Endothelial cell (in vitro differentiated cells): ENCODE data around the gene ATXN7L1. TPM values are rescaled to one million over a fixed set of nuclear protein-coding genes. Genes with fewer than 3 reads are reported as not detected.

Experiments
- DNase-seq: peaks from one replicate; pipeline ENCODE4 v3.0.0; 2021; ENCODE audit warnings: low spot score
- H3K27ac Mint-ChIP-seq: one replicate; pipeline ENCODE4 v1.8.0; 2021; ENCODE audit warnings: mixed read lengths, inconsistent platforms; ENCODE audit not compliant: unreplicated experiment
- H3K27me3 Mint-ChIP-seq: one replicate; pipeline ENCODE4 v1.8.0; 2021; ENCODE audit warnings: mild to moderate bottlenecking, moderate library complexity, mixed read lengths, inconsistent platforms; ENCODE audit not compliant: unreplicated experiment
- H3K36me3 Mint-ChIP-seq: one replicate; pipeline ENCODE4 v1.8.0; 2021; ENCODE audit warnings: mild to moderate bottlenecking, low read depth, mixed read lengths, inconsistent platforms; ENCODE audit not compliant: unreplicated experiment
- H3K4me1 Mint-ChIP-seq: one replicate; pipeline ENCODE4 v1.8.0; 2021; ENCODE audit warnings: mild to moderate bottlenecking, mixed read lengths, inconsistent platforms; ENCODE audit not compliant: unreplicated experiment
- H3K4me3 Mint-ChIP-seq: one replicate; pipeline ENCODE4 v1.8.0; 2021; ENCODE audit warnings: mild to moderate bottlenecking, mixed read lengths, inconsistent platforms; ENCODE audit not compliant: unreplicated experiment
- H3K9me3 Mint-ChIP-seq: one replicate; pipeline ENCODE4 v1.8.0; 2021; ENCODE audit warnings: mixed read lengths, inconsistent platforms; ENCODE audit not compliant: unreplicated experiment
- total RNA-seq: library from RNA; stranded (reverse); fragmentation: NEBNext Ultra II Directional; extraction: Animal tissue kit (Norgen Biotek cat#: 25700); gene quantifications from one replicate; pipeline ENCODE4 v1.2.1, GENCODE V29; 2021; ENCODE audit not compliant: unreplicated experiment
- TF ChIP-seq, protein P1 (sequence below): fragments of 200-600 bp; sonication (generic); IDR thresholded peaks from one replicate; pipeline ENCODE4 v1.5.0; 2021; ENCODE audit warnings: antibody characterized with exemption; ENCODE audit not compliant: unreplicated experiment

ATXN7L1 gene
- total RNA-seq, 1 donor from 2014 or later: 18.4 TPM

DNA sequence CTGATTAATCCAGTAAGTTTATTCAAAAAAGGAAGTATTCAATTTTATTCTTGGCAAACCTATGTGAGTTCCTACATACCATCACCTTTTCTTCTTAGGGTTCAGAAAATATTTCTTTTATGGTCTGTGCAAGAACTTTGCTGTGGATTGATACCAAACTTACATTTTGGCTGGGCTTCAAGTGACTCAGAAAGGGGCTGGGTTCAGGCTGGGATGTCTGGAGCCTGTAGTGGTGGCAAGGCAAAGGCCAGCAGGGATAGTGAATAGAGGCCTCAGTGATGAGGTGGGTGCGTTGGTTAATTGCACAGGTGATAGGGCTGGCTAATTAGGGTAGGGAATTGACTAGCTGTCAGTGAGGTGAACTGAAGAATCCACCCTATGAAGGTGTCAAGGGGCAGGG is 40.2 kb upstream of the ATXN7L1 start:
- Mint-ChIP-seq H3K27ac (no peak overlapping the region), H3K27me3 (no peaks in the 10 kb centered on the region), H3K36me3 (peaks cover 4% of the 10 kb centered on the region), H3K9me3 (no peaks in the 10 kb centered on the region), H3K4me1 (peaks cover 4% of the 10 kb centered on the region), H3K4me3 (no peak overlapping the region)
- no peak for DNase-seq
- TF ChIP-seq, protein P1, sequence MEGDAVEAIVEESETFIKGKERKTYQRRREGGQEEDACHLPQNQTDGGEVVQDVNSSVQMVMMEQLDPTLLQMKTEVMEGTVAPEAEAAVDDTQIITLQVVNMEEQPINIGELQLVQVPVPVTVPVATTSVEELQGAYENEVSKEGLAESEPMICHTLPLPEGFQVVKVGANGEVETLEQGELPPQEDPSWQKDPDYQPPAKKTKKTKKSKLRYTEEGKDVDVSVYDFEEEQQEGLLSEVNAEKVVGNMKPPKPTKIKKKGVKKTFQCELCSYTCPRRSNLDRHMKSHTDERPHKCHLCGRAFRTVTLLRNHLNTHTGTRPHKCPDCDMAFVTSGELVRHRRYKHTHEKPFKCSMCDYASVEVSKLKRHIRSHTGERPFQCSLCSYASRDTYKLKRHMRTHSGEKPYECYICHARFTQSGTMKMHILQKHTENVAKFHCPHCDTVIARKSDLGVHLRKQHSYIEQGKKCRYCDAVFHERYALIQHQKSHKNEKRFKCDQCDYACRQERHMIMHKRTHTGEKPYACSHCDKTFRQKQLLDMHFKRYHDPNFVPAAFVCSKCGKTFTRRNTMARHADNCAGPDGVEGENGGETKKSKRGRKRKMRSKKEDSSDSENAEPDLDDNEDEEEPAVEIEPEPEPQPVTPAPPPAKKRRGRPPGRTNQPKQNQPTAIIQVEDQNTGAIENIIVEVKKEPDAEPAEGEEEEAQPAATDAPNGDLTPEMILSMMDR: no peak

DNA sequence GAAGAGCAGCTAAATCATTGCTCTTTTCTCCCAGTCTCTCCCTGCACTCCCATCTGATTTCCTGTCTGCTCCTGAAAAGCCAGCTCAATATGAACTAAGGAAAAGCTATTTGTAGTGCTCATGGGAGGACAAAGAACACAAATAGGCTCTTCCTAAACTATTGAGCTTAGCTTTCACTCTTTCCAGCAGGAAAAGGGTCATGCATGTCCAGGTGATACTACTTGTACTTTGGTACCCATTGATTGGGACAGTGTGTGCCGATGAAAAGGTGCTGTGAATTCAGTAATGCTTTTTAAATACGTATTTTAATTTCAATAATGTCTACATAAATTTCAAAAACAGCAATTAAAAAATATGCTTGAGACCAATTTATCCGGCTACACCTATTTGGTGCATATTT is 37.5 kb upstream of the ATXN7L1 start:
- Mint-ChIP-seq H3K27ac (no peak overlapping the region), H3K4me3 (no peak overlapping the region), H3K4me1 (peaks cover 4% of the 10 kb centered on the region), H3K36me3 (peaks cover 16% of the 10 kb centered on the region), H3K9me3 (no peaks in the 10 kb centered on the region), H3K27me3 (no peaks in the 10 kb centered on the region)
- TF ChIP-seq, protein P1: no peak
- DNase-seq: no peak

DNA sequence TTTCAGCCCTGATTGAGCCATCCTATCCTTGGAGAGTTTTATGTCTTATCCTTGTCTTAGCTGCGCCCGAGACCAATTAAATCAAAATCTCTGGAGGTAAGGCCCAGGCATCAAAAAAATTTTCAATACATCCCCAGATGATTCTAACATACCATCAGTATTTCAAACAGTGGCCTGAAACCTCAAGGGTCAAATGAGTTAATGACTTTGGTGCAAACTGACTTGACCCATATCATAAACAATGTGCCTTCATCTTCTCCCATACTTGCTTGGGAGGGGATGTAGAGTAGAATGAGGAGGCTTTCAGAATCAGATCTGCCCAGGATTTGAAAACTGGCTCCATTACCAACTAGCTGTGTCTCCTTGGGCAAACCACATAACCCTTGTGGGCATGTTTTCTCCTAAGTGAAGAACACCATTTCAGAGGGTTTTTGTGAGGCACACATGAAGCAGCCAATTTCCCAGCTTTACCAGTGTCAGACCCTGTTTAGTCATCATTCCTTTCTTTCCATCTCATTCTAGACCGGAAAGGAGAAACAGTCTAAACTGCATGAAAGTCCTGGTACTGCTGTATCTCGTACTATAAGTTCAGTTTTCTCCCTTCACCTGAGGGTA is 35.7 kb upstream of the ATXN7L1 start:
- Mint-ChIP-seq H3K9me3 (no peaks in the 10 kb centered on the region), H3K4me1 (peaks cover 4% of the 10 kb centered on the region), H3K27ac (no peak overlapping the region), H3K4me3 (no peak overlapping the region), H3K27me3 (no peaks in the 10 kb centered on the region), H3K36me3 (peaks cover 12% of the 10 kb centered on the region)
- no peak for DNase-seq
- TF ChIP-seq, protein P1: no peak

DNA sequence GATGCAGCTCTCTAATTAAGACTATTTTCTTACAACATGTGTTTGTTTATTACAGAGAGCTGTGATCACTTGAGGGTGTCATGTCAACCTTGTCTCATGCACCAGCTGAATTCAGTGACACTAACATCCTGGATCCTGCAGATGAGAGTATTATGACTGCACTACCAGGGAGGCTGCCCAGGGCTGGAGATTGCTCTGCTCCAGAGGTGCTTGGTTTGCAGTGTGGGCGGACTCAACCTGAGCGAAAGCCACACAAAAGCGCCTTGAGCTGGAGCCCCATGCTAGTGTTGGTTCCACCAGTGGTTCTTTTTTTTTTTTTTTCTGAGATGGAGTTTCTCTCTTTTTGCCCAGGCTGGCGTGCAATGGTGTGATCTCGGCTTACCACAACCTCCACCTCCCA is 33.8 kb upstream of the ATXN7L1 start:
- Mint-ChIP-seq H3K9me3 (no peaks in the 10 kb centered on the region), H3K27ac (no peak overlapping the region), H3K27me3 (no peaks in the 10 kb centered on the region), H3K4me3 (no peak overlapping the region), H3K4me1 (peaks cover 7% of the 10 kb centered on the region), H3K36me3 (peaks cover 12% of the 10 kb centered on the region)
- DNase-seq: no peak
- TF ChIP-seq, protein P1: no peak

DNA sequence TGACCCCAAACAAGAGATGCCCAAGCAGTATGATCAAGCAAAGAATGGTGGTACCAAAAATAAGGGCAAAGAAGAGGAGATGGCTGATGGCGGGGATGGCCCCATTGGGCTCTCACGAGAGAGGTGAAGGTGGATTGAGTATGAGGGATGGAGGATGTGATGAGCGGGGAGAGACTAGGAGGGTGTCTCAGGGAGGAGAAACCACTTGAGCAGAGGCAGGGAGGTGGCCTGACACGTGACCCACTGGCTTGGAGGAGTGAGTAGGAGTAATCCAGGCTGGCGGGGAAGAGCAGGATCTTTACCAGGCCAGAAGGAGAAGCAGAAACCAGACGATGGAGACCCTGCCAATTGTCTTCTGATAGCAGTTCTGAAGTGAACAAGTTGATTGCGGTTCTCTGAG is 33.3 kb upstream of the ATXN7L1 start:
- H3K27me3 Mint-ChIP-seq: no peaks in the 10 kb centered on the region
- no peak for DNase-seq
- peaks cover 7% of the 10 kb centered on the region for H3K4me1 Mint-ChIP-seq
- TF ChIP-seq, protein P1: no peak
- H3K36me3 Mint-ChIP-seq: peaks cover 12% of the 10 kb centered on the region
- H3K4me3 Mint-ChIP-seq: peak overlapping the region; percentile 33
- no peak overlapping the region for H3K27ac Mint-ChIP-seq
- no peaks in the 10 kb centered on the region for H3K9me3 Mint-ChIP-seq
